HL-60 (cell line): ENCODE measurements around the gene CCDC57.

Experiments used
- GABPA ChIP-seq: IDR thresholded peaks from 2 replicates; pipeline ENCODE4 v1.6.1; 2012; ENCODE audit warnings: low read depth
- TF ChIP-seq, protein P1 (sequence below): IDR thresholded peaks from one replicate; pipeline ENCODE4 v1.5.1; 2011; ENCODE audit warnings: low read length, control low read depth, inconsistent platforms; ENCODE audit not compliant: insufficient read depth

DNA sequence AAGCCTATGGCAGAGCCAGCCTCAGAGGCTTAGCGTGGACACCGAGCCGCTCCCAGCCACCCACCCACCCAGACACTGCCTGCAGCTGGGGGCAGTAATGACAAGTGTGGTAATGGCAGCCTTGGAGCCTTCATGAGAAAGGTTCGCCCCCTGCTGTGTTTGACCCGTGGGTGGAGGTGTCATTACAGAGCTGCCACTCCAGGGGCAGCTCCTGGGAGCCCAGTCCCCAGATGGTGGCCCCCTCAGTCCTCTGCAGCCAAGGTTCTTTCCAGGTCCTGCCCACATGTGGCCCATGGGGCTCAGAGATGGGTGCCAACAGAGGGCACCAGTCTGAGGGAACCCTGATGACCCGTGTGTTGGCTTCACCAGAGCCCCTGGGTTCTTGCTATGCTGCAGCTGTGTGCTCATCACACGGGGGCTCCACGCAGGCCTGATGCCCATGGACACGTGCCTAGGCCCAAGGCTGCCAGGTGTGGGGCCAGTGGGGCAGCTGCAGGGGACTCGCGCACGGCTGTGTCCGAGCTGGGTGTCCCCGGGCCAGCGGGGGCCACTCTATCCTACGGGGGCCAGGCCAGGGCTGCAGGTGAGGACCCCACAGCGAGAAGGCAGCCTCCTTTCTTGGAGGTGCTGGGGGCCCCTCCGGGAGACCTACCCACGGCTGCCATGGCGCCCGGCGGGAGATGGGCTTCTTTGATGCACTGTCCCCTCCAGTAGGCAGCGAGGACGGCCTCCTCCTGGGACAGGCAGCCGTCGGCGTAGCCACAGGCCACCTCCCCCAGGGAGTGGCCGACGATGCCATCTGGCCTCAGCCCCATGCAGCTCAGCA lies 122.7 kb downstream of the CCDC57 start:
- TF ChIP-seq, protein P1, sequence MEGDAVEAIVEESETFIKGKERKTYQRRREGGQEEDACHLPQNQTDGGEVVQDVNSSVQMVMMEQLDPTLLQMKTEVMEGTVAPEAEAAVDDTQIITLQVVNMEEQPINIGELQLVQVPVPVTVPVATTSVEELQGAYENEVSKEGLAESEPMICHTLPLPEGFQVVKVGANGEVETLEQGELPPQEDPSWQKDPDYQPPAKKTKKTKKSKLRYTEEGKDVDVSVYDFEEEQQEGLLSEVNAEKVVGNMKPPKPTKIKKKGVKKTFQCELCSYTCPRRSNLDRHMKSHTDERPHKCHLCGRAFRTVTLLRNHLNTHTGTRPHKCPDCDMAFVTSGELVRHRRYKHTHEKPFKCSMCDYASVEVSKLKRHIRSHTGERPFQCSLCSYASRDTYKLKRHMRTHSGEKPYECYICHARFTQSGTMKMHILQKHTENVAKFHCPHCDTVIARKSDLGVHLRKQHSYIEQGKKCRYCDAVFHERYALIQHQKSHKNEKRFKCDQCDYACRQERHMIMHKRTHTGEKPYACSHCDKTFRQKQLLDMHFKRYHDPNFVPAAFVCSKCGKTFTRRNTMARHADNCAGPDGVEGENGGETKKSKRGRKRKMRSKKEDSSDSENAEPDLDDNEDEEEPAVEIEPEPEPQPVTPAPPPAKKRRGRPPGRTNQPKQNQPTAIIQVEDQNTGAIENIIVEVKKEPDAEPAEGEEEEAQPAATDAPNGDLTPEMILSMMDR: no peak
- no peak for TF ChIP-seq GABPA
